GM12892 (cell line): Measurements from ENCODE around the gene STEAP2.

Experiments
- DNase-seq: peaks from one replicate; pipeline ENCODE4 v3.0.0; 2011; ENCODE audit not compliant: insufficient read length
- FAIRE-seq: peaks from 2 replicates; lab custom pipeline; 2011; peaks lifted over from hg19 to GRCh38; lab: Jason Lieb, UNC
- POLR2A ChIP-seq: IDR thresholded peaks from 2 replicates; pipeline ENCODE4 v1.6.1; 2011; ENCODE audit warnings: low read depth, low read length, control low read depth
- POLR2AphosphoS5 ChIP-seq: IDR thresholded peaks from 2 replicates; pipeline ENCODE4 v1.6.1; 2011; ENCODE audit warnings: low read depth, low read length, control low read depth
- TAF1 ChIP-seq: IDR thresholded peaks from 2 replicates; pipeline ENCODE4 v1.6.1; 2011; ENCODE audit warnings: low read depth, mild to moderate bottlenecking, control low read depth, low read length, borderline replicate concordance

STEAP2 gene

DNA sequence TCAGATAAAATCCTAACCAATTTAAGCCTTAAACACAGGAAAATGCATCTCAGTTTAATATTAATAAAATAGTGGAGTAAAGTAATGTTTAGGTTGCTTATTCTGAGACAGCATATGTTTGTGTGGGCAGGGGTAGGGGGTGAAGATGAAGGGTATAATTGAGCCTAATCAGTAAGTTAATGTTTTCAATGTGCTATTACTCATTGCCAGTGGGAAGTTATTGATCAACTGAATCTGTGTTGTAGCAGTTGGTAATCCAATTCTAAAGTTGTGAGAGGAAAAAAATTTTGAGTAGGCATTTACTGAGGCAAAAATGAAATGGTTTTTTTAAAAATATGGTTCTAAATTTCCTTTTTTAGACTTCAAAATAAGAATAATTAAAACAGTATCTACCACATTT lies 49.9 kb downstream of the STEAP2 start:
- DNase-seq (no peak), FAIRE-seq (no peak)
- TF ChIP-seq POLR2A: no peak
- TF ChIP-seq TAF1: no peak

DNA sequence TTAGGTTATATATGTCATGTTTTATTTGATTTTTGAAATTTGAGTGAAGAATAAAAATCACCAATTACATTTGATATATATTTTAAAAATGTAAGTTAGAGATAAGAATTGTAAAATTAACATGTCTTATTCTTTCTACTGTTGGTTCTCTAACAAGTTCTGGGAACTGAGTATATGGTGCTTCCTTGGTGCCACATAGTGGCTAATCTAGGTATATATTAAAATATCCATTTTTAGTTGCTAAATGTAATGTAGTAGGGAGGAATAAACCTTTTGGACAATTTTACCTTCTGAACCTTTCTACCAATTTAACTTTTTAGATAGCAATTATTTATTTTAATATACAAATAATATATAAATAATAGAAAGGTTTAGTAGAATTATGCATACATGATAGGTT lies 50.9 kb downstream of the STEAP2 start:
- TF ChIP-seq TAF1 (no peak), POLR2A (no peak), POLR2AphosphoS5 (no peak)
- DNase-seq (no peak), FAIRE-seq (no peak)

DNA sequence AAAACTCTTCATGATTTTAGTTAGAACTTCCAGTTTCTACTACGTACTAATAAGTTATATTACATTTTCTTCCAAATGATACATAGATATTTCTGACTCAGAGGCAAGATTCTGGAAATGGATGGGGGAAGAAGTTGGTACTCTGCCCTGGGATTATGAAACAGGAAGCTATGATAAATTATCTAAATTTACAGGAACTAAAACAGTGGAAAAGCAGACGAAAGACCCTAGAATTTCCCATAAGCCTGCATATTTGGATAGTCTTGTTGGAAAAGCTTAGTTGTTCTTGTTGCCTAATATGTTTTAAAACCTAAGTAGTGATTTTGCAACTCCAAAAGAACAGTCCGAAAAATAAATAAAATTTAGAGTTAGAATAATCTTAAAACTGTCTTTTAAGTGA lies 55.3 kb downstream of the STEAP2 start:
- DNase-seq: no peak
- TF ChIP-seq TAF1 (no peak), POLR2AphosphoS5 (no peak), POLR2A (no peak)
- FAIRE-seq: no peak

DNA sequence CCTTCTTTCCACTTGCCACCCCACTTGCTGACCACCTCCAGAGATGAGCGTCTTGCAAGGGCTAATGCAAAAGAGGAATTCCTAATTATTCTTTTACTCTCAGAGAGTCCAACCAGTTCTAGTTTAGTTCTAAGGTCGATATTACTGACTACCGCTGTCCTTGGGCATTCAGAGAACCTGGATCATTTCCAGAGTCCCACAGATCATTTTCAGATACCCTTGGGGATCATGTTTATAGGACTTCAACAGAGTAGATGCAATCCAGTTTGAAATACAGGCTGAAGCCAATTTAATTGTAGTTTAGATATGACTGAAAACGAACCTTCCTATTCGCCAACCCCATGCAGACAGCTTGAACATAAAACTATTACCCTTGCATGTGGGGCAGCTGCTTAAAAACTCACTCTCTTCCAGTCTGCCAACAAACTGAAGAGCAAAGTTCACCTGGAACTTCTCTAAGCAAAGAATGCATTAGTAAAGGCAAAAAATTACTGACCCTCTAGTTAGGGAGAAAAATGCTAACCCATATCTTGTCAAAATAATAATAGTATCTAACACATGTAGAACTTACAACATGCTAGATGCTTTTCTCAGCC lies 55.8 kb downstream of the STEAP2 start:
- DNase-seq (no peak), FAIRE-seq (no peak)
- no peak for TF ChIP-seq POLR2AphosphoS5
- TF ChIP-seq TAF1: no peak
- TF ChIP-seq POLR2A: no peak

DNA sequence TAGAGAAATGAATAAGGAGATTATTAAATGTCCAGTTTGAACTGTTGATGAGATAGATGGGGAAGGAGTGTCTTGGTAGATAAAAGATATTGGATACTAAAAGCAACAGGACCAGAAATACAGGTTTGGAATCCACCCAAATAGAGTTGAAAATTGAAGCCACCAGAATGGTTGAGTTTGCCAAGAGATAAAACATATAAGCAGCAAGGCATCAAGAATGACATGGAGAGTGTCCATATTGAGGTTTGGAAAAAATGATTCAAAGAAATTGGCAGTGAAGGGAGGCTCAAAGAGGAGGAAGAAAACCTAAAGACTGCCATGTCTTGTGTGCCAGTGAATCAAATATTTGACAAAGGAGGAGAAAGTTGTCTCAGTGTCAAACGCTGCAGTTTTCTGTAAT lies 57.6 kb downstream of the STEAP2 start:
- FAIRE-seq (no peak), DNase-seq (no peak)
- TF ChIP-seq POLR2AphosphoS5 (no peak), TAF1 (no peak), POLR2A (no peak)

DNA sequence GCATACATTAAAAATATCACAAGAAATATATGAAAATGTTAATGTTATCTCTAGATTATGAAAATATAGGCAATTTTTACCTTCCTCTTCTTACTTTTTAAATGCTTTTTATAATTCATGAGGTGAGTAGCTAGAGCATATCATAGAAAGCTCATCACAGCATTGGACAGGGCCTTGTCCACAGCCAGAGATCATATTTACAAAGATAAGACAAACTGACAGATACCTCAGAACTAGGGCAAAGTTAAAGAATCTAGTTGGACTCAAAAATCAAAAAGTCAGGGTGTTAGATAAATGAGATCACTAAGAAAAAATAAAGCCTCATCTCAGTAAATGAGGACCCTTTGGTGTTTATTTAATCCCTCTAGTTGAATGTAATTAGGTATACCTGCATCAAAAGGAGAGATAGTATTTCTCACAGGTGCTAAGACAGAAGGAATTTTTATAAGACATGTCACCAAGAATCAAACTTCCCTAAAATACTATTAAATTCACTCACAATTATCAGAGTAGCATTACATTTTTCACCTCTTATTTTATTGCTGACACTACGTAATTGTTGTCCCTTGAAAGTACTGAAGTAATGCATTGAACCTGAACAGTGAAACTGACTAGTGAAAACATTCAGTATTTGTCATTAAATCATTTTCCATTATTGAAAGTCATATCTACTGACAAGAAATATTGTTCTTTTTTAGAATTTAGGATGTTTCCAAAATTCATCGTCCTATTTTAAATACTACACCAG lies 59.1 kb downstream of the STEAP2 start:
- DNase-seq: no peak
- FAIRE-seq: no peak
- TF ChIP-seq TAF1: no peak
- TF ChIP-seq POLR2AphosphoS5: no peak
- no peak for TF ChIP-seq POLR2A

DNA sequence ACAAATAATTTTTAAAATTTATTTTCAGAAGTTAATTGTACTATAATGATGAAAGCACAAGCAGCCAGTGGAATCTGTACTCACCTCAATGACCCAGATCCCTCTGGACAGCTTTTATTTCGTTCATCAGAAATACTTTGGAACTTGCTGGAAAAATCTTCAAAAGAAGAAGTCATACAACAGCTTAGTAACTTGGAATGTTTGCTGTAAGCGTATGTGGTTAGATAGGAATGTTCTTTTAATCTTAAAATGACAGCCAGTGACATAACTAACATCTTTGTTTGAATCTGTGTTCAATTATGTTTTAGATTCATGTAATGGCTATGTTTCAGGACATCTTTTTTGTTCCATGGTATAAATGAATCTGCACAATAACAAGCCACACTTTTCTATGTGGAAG lies 60.2 kb downstream of the STEAP2 start:
- DNase-seq (no peak), FAIRE-seq (no peak)
- no peak for TF ChIP-seq POLR2A
- no peak for TF ChIP-seq TAF1
- TF ChIP-seq POLR2AphosphoS5: no peak

DNA sequence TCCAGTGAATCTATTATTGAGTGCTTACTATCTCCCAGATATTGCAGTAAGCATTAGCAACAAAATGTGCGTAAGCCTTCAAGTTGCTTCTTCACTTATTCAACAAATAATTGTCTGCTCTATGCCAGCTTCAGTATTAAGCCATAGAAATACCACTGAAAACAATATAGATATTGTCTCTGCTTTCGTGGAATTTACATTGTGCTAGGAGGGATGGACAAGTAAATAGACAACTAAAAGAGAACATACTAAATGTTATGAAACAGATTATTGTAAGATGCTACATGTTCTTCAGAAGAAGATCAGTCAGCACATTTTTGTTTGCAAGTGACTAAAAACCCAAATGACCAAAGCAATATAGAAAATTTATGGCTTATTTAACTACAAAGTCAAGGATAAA lies 60.7 kb downstream of the STEAP2 start:
- FAIRE-seq (no peak), DNase-seq (no peak)
- no peak for TF ChIP-seq POLR2A
- no peak for TF ChIP-seq POLR2AphosphoS5
- TF ChIP-seq TAF1: no peak

DNA sequence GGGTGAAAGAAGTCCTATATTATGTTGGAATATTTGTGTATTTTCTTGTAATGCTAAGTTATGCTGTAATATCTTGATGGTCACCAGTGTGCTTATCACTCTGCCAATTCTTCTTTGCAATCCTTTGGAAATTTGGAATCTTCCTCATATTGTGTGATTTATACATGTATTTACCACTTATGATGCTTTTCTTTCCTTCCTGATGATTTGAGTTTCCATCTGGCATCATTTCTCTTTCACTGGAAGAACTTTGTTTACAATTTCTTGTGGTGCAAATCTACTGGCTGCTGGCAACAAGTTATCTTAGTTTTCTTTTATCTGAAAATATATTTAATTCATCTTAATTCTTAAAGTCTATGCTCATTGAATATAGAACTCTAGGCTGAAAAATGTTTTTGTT lies 62.6 kb downstream of the STEAP2 start:
- TF ChIP-seq POLR2A (no peak), TAF1 (no peak), POLR2AphosphoS5 (no peak)
- no peak for FAIRE-seq
- no peak for DNase-seq

DNA sequence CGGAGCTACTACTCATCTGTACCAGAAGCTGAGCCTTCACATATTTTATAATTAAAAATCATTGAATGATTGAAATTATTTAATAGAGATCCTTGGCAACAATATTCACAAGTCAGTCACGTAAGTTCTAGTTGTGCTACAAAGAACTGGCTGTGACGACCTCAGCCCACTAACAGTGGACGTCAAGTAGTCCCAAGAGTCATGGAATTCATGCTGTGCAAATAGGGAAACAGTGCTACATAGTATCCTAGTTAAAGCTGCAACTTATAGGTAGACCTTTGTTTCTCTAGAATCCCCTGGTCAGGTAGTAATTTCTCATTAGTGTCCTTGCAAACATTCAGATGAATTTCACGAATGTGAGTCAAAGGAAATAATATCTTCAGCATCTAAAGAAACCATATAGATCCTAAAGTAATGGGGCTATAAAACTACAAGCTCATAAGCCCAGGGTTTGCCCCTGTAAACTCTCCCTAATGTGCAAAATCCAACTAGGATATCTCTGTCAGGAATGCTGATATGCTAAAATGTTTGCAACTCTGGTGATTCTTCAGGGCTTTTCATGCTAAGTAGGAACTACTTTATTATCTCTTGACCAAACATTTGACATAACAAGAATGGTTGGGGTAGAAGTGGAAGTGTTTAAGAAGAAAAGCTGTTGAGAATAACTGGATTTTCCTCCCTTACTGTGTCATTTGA lies 64.6 kb downstream of the STEAP2 start:
- FAIRE-seq: no peak
- DNase-seq: no peak
- TF ChIP-seq TAF1 (no peak), POLR2A (no peak), POLR2AphosphoS5 (no peak)
